GM18517 (cell line): ENCODE results near the gene GAA.

ENCODE experiments used
- ATAC-seq: cut with Tn5 transposase; IDR thresholded peaks from one replicate; pipeline ENCODE4 v1.9.1; 2021; ENCODE audit warnings: mild to moderate bottlenecking, moderate library complexity; ENCODE audit not compliant: unreplicated experiment

Gene GAA

GRCh38 chr17:80116276-80116920, 15.0 kb downstream of the GAA start:
- ATAC-seq = no peak

GRCh38 chr17:80116921-80117380, 15.6 kb downstream of the GAA start:
- ATAC-seq = no peak

GRCh38 chr17:80117491-80118401, 16.4 kb downstream of the GAA start:
- ATAC-seq = no peak

GRCh38 chr17:80118601-80119270, 17.4 kb downstream of the GAA start:
- no peak for ATAC-seq

GRCh38 chr17:80119271-80119791, 17.9 kb downstream of the GAA start:
- ATAC-seq = no peak

- no peak for ATAC-seq
These were observed 18.5 kb downstream of the GAA start for GRCh38 chr17:80119839-80120238.

GRCh38 chr17:80122026-80122575, 20.7 kb downstream of the GAA start:
- no peak for ATAC-seq

GRCh38 chr17:80122926-80123505, 21.6 kb downstream of the GAA start:
- ATAC-seq = no peak

- ATAC-seq = no peak
These were observed 22.4 kb downstream of the GAA start for GRCh38 chr17:80123791-80124190.

GRCh38 chr17:80124351-80124981, 23.1 kb downstream of the GAA start:
- ATAC-seq = no peak

GRCh38 chr17:80125656-80126448, 24.5 kb downstream of the GAA start:
- no peak for ATAC-seq

- ATAC-seq = no peak
These were observed 25.0 kb downstream of the GAA start for GRCh38 chr17:80126449-80126715.

- ATAC-seq = no peak
These were observed 27.7 kb downstream of the GAA start for GRCh38 chr17:80129006-80129565.

- ATAC-seq = no peak
These were observed 29.6 kb downstream of the GAA start for GRCh38 chr17:80130992-80131391.

GRCh38 chr17:80132906-80133625, 31.7 kb downstream of the GAA start:
- no peak for ATAC-seq

GRCh38 chr17:80133626-80133970, 32.2 kb downstream of the GAA start:
- ATAC-seq = no peak

GRCh38 chr17:80137131-80137530, 35.8 kb downstream of the GAA start:
- no peak for ATAC-seq

- ATAC-seq = no peak
These were observed 37.6 kb downstream of the GAA start for GRCh38 chr17:80138856-80139426.
